ENCODE results near the gene KDM2B. TPM values are rescaled to one million over a fixed set of nuclear protein-coding genes. Genes with fewer than 3 reads are reported as not detected.

Gene KDM2B
- total and polyA plus RNA-seq, 2 of the 8 experiments (the other 6 are each of a cell fraction or from before 2014, with no cell fraction given), result 111 to 162 TPM

DNA sequence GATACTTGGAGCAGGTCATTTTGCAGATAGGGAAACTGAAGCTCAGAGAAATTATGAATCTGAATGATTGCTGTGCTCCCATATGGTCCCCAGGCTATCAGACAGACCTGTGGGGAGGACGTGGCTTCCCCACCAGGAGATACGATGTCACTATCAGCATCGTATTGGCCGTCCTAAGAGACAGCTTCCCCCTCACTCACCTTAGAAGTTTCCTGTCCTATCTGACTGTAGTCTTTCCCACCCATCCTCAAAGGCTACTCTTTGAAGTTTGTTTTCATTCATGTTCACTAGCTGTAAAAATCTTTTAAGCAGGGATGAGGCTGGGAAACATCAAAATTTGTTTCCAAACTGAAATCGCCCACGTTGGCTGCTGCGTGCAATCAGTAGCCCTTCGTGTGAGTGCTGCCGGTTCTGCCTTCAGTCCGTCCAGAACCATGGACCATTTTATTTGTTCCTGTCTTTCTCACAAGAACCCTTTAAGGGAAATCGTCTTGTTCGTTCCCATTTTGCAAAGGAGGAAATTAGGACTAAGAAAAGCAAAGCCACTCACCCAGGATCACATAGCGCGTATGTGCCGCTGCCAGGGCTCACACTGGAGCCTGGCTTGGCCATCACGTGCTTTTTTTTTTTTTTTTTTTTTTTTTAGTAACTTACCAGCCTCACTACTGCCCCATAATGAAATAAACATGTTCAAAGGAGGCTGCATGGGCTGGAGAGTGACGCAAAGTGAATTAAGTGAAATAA, 1.0 kb upstream of the KDM2B start:
- Histone ChIP-seq H3K56ac (replicated peaks; ENCODE audit: insufficient read length, low read depth, low read length) (peak overlapping the region; percentile 13), H4K91ac (replicated peaks; ENCODE audit: insufficient read length, low read length) (peak overlapping the region; percentile 75), H4K20me1 (replicated peaks in 1 of 2; ENCODE audit: control insufficient read depth in 1 of 2, insufficient read depth in 2 of 2, low read length in 2 of 2) (no peaks in the 10 kb centered on the region), H2AK5ac (ENCODE audit: low read depth, low read length) (peak overlapping the region; percentile 57), H3K4me1 (replicated peaks in 1 of 4; ENCODE audit: control insufficient read depth in 3 of 4, insufficient read depth in 4 of 4, low read length in 3 of 4) (peaks cover 8 to 19% (median 10%) of the 10 kb centered on the region in 4 experiments; a peak in 6 of 7 replicates), H4K8ac (ENCODE audit: extremely low read depth, insufficient read depth, low read length) (no peak overlapping the region), H2AFZ (ENCODE audit: low read length) (no peak overlapping the region), H2BK120ac (replicated peaks; ENCODE audit: low read depth, low read length) (peak overlapping the region; percentile 49), H2BK12ac (ENCODE audit: low read depth, low read length) (peak overlapping the region; percentile 45; the same call in 1 of the 2 replicates), H3K23ac (ENCODE audit: insufficient read length) (no peak overlapping the region), H3K79me2 (ENCODE audit: control insufficient read depth in 1 of 2, insufficient read depth in 2 of 2, low read length in 2 of 2) (peaks cover 0 to 62% of the 10 kb centered on the region in 2 experiments; a peak in 2 of 4 replicates), H3K23me2 (ENCODE audit: low read depth, low read length) (peaks cover 24% of the 10 kb centered on the region), H3K4me2 (ENCODE audit: insufficient read depth in 1 of 2, low read depth in 2 of 2, low read length in 2 of 2) (peak overlapping the region; percentile 93 to 100), H3K27me3 (replicated peaks in 1 of 4; ENCODE audit: control insufficient read depth in 3 of 4, extremely low read depth in 1 of 4, insufficient read depth in 3 of 4, low read length in 3 of 4) (no peaks in the 10 kb centered on the region), H3K14ac (ENCODE audit: insufficient read length) (no peak overlapping the region), H3K79me1 (ENCODE audit: low read depth, low read length) (peaks cover 2% of the 10 kb centered on the region; the same call in 1 of the 2 replicates), H3K9me3 (ENCODE audit: insufficient read depth in 2 of 2, low read depth in 1 of 2, low read length in 1 of 2) (no peaks in the 10 kb centered on the region), H2BK20ac (ENCODE audit: low read length) (no peak overlapping the region), H3K4me3 (ENCODE audit: extremely low read depth in 1 of 4, insufficient read depth in 2 of 4, low read depth in 3 of 4, low read length in 4 of 4) (peak overlapping the region; percentile 78 to 88 (median 84)), H2BK5ac (ENCODE audit: low read depth, low read length) (peak overlapping the region; percentile 58), H3K18ac (ENCODE audit: extremely low read depth, low read length) (peak overlapping the region; percentile 73), H4K5ac (ENCODE audit: insufficient read length, low read depth, low read length) (peak overlapping the region; percentile 46), H3K4ac (replicated peaks; ENCODE audit: insufficient read length, low read depth, low read length) (peak overlapping the region; percentile 15), H3K9ac (replicated peaks in 1 of 4; ENCODE audit: extremely low read depth in 1 of 4, low read depth in 3 of 4, low read length in 3 of 4) (peak overlapping the region in 3 of 4 experiments; percentile 46 to 73 (median 72); a peak in 6 of 7 replicates), H3K27ac (ENCODE audit: low read depth, low read length) (peak overlapping the region; percentile 82), H3K36me3 (ENCODE audit: control insufficient read depth in 2 of 4, insufficient read depth in 4 of 4, low read length in 3 of 4) (no peaks in the 10 kb centered on the region; a peak in 1 of 8 replicates), H2BK15ac (ENCODE audit: low read length) (0 out of 2 replicates have a peak overlapping the region, but pooled peaks have one; percentile 36)
- no peak for FAIRE-seq
- WGBS, 2 experiments (ENCODE audit: extremely low coverage in 1 of 2, insufficient coverage in 1 of 2, insufficient read length in 1 of 2, insufficient replicate concordance in 2 of 2, low coverage in 1 of 2, low lambda C conversion rate in 2 of 2, missing lambda C conversion rate in 1 of 2), result 0% methylated on average over 16 of the region's 17 CpGs; no CpG with 5 or more reads in 1 of the 2 experiments
- no peak for DNase-seq (ENCODE audit: low read depth in 1 of 2, low spot score in 2 of 2)
- ChIA-PET CTCF (ENCODE audit: partially characterized antibody) (interaction anchor here (0.6 to 2.9 kb wide), 15 partner anchors 10 to 113 kb away, joined by 3 to 17 read pairs (median 4); partner anchors contain the start of gene ORAI1), POLR2A (ENCODE audit: partially characterized antibody) (interaction anchor here (0.7 to 31.0 kb wide), 16 partner anchors 8 to 182 kb away, joined by 3 to 793 read pairs (median 6); partner anchors contain the start of genes ORAI1, RNF34 and TMEM120B)
- TF ChIP-seq TBP (IDR thresholded peaks at IDR 0.05; ENCODE audit: low read depth, low read length), result 0 out of 2 replicates have a peak, but pooled peaks have one; percentile 19
- no peak for TF ChIP-seq EZH2 (IDR thresholded peaks at IDR 0.05; ENCODE audit: low read depth, low read length, severe bottlenecking)
- TF ChIP-seq YY1 (IDR thresholded peaks at IDR 0.05; ENCODE audit: low read depth, low read length), result no peak
- TF ChIP-seq NRF1 (IDR thresholded peaks at IDR 0.05; ENCODE audit: low read depth, low read length), result no peak
- TF ChIP-seq JUN (IDR thresholded peaks at IDR 0.05; ENCODE audit: low read depth, low read length), result no peak
- TF ChIP-seq, protein P1, sequence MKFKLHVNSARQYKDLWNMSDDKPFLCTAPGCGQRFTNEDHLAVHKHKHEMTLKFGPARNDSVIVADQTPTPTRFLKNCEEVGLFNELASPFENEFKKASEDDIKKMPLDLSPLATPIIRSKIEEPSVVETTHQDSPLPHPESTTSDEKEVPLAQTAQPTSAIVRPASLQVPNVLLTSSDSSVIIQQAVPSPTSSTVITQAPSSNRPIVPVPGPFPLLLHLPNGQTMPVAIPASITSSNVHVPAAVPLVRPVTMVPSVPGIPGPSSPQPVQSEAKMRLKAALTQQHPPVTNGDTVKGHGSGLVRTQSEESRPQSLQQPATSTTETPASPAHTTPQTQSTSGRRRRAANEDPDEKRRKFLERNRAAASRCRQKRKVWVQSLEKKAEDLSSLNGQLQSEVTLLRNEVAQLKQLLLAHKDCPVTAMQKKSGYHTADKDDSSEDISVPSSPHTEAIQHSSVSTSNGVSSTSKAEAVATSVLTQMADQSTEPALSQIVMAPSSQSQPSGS (IDR thresholded peaks at IDR 0.05; ENCODE audit: low read length), result peak; percentile 40; the same call in 1 of the 2 replicates
- TF ChIP-seq SP1 (IDR thresholded peaks at IDR 0.05; ENCODE audit: low read depth, low read length), result no peak
- no peak for TF ChIP-seq ASH2L (IDR thresholded peaks at IDR 0.05; ENCODE audit: low read length)
- TF ChIP-seq RXRA (IDR thresholded peaks at IDR 0.05; ENCODE audit: insufficient read depth, low read depth, low read length), result no peak
- no peak for TF ChIP-seq CHD2 (IDR thresholded peaks at IDR 0.05; ENCODE audit: low read length)
